Astrocyte of the spinal cord (primary cell): ENCODE measurements around the gene NOL4L.
A peak's percentile ranks its signal among the peaks of the same experiment; 100 is the strongest.
"Not testable (repeated sequence)": the region's sequence is repeated elsewhere in the genome, so short reads cannot be mapped to it uniquely, and the experiment has no call there.

Experiments
- DNase-seq: peaks from one replicate; pipeline ENCODE4 v3.0.0; 2011; ENCODE audit warnings: low read depth, low spot score
- H3K4me3 ChIP-seq: 2 replicates; pipeline ENCODE4 v1.5.1; 2011; ENCODE audit warnings: low read depth, mild to moderate bottlenecking, low read length, moderate library complexity
- CTCF ChIP-seq: IDR thresholded peaks from 2 replicates; pipeline ENCODE4 v1.5.1; 2012; ENCODE audit warnings: low read depth, mild to moderate bottlenecking, low read length, inconsistent platforms
- in situ Hi-C: cut with HindIII; loops from 2 replicates; pipeline ENCODE4 v1.10.0; 2017; ENCODE audit warnings: low sequenced_read_pairs

The NOL4L gene

GRCh38 chr20:32466739-32467505 is 118.2 kb downstream of the NOL4L start:
- no peak for TF ChIP-seq CTCF
- no peak overlapping the region for H3K4me3 ChIP-seq
- in situ Hi-C loops = no loop called here
- DNase-seq = no peak

- in situ Hi-C loops, DNase-seq, H3K4me3 ChIP-seq: not testable (repeated sequence)
Measured at GRCh38 chr20:32465901-32466675, 119.0 kb downstream of the NOL4L start.

- TF ChIP-seq CTCF = no peak
- DNase-seq = peak; percentile 83
- H3K4me3 ChIP-seq = no peak overlapping the region
- in situ Hi-C loops = no loop called here
Measured at GRCh38 chr20:32465092-32465900, 119.8 kb downstream of the NOL4L start.

GRCh38 chr20:32464401-32465091 is 120.6 kb downstream of the NOL4L start:
- DNase-seq = no peak
- in situ Hi-C loops = no loop called here
- no peak for TF ChIP-seq CTCF
- H3K4me3 ChIP-seq = no peak overlapping the region

GRCh38 chr20:32463642-32464400 is 121.3 kb downstream of the NOL4L start:
- no peak for DNase-seq
- no peak overlapping the region for H3K4me3 ChIP-seq
- no peak for TF ChIP-seq CTCF
- in situ Hi-C loops = no loop called here

GRCh38 chr20:32462900-32463641 is 122.1 kb downstream of the NOL4L start:
- no peak for TF ChIP-seq CTCF
- no peak overlapping the region for H3K4me3 ChIP-seq
- no peak for DNase-seq
- in situ Hi-C loops = no loop called here
